NCI-H82 treated with DMSO at 0.1 percent for 48 hours (cell line): ENCODE measurements around the gene CHST9.
A peak's percentile ranks its signal among the peaks of the same experiment; 100 is the strongest.
"Not testable (repeated sequence)": the region's sequence is repeated elsewhere in the genome, so short reads cannot be mapped to it uniquely, and the experiment has no call there.

Source experiments
- DNase-seq: peaks from one replicate; lab custom pipeline; 2025; ENCODE audit not compliant: unreplicated experiment; lab: John Stamatoyannopoulos, UW

Gene CHST9

DNA sequence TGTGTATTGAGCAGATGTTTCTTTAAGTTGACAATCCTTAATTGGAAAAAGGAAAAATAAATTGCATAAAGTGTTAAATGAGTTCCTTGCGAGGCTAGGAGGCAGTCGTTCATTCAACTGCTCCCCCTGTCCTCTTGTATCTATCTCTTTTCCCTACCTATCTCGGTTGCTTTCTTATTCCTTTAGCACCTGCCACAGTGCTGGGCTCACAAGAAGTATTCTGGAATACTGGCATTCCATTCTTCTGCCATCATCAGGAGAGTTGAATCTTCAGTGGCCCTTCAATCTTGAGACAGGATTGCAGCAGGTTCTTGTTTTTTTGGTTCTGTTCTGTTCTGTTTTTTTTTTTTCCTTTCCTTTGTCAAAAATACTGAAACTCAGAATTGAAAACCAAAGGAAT is 176.5 kb downstream of the CHST9 start:
- no peak for DNase-seq

- DNase-seq, result no peak
Measured at GRCh38 chr18:27007880-27008279, 177.2 kb downstream of the CHST9 start.

DNA sequence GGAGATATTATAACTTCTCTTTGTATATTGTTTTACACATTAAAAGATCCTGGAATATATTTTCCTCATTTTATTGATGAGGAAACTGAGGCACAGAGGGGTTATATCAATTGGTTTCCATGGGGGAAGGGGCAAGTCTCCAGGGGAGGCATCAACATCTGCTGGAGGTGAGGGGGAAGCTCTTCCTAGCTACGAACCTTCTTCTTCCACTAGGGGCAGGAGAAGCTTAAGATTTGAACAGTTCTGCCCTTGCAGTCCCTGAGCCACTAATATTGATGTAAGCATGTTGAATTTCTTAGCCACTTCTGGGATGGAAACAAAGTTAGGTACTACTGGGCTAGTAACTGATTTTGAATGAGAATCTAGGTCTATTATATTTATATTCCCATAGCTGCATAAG is 179.5 kb downstream of the CHST9 start:
- DNase-seq, result peak; percentile 34

DNA sequence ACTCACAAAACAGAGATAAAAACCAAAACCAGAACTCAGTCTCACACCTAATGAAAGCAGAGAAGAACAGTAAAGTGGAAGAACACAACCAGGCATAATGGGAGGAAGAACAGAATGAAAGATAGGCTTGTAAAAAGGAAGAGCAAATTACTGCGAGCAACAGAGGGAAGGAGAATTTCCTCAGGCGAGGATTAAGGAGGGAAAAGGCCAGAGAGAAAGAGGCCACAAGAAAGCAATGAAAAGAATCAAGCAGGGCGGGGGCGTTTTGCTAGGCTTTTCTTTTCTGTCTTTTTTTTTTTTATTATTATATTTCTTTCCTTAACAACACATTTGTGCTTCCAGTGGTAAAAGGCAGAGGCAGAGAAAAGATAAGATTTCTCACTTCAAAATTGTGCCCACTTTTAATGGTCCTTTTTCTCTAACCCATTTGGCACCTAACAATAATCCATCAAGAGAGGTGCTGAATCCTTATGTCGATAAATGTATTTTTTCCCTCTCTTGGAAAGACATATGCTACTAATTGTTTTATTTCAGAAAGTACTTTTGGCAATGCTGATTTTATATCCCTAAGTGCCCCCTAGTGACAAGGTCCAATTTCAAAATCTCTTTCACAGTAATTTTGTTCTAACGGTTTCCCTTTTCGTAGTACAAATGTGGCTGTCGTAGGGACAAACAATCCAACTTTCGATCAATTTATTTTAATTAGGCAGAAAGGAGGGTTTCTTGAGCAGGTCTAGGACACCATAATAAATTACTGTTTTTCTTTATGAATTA is 180.9 kb downstream of the CHST9 start:
- no peak for DNase-seq

GRCh38 chr18:26999797-27000196 is 185.3 kb downstream of the CHST9 start:
- DNase-seq, result no peak

DNA sequence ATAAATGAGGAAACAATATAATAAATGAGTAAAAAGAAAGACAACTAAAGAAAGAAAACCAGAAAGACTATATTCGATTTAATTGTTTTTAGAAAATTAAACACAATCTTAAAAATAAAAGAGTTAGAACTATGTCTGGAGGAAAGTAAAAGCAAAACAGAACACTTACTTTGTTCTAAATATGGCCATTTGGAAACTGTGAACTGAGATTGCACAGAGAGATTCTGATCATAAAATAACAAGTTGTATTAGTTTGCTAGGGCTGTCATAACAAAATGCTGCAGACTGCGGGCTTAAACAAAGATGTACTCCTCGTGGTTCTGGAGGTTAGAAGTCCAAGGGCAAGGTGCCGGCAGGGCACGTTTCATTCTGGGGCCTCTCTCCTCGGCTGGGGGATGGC is 191.5 kb downstream of the CHST9 start:
- no peak for DNase-seq

GRCh38 chr18:26992926-26993325 is 192.2 kb downstream of the CHST9 start:
- no peak for DNase-seq

- no peak for DNase-seq
Measured at GRCh38 chr18:26989842-26990241, 195.3 kb downstream of the CHST9 start.

DNA sequence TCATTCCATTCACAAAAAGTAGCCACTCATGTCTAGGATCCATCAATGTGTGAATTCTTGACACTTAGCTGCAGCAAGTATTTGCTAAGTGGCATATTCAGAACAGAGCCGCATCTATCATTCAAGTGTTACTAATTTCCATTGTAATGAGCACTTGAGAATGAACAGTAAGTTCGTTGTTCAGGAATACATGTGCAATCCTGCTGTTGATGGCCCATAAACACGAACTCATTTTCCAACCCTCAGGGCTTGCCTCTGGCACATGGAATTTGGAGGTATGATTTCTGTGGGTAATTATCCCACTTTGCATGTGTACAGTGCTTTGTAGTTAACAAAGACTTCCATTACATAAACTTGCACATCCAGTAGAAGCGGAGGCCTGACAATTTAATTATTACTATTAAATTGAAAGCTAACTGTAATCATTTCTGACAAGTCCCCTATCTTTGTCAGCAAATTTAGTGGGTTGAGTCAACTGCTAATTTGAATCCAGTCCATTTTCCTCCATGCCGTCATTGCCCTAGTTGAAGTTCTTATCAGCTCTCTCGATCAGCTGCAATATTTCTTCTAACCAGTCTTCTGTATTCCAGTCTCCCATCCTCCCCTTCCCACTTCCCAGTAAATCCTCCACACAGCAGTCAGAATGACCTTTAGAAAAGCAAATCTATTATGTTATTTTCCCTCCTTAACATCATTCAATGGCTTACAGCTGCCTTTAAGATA is 203.6 kb downstream of the CHST9 start:
- no peak for DNase-seq

GRCh38 chr18:26978812-26979341 is 206.2 kb downstream of the CHST9 start:
- DNase-seq, result no peak

DNA sequence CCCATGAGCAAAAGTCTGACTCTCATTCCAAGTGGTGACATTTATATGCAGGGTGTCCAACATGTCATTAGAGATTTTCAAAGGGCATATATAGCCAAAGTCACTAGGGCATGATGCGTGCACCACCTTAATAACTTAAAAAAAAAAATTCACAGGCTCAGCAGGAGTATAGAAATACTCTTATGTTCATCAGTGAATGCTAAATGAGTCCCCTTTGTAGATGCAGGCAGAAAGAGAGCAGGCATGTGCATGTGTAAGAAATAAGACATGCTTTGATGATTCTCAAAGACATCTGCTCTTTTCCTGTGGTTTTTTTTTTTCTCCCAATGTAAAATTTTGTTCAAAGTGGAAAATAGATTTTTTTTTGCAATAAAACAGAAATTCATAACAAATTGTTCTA is 207.3 kb downstream of the CHST9 start:
- DNase-seq, result no peak

DNA sequence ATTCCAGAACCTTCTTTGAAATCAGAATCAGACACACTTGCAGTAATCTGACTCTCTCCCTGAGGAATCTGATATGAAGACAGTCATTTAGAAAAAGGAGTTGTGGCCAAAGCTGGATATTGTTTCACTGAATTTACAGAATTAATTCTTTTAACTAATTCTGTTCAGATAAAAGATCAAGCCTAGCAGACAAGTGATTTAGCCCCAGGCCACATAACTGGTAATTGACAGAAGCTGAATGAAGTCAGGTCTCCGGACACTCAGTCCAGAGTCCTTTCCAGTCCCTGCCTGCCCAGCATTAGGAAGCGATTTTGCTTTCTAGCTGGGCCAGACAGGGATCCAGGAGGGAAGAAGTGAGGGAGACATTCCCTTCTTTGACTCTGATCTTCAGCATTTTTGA is 208.9 kb downstream of the CHST9 start:
- no peak for DNase-seq

GRCh38 chr18:26972549-26972948 is 212.6 kb downstream of the CHST9 start:
- not testable (repeated sequence) for DNase-seq

- no peak for DNase-seq
Measured at GRCh38 chr18:26971409-26971808, 213.7 kb downstream of the CHST9 start.

DNA sequence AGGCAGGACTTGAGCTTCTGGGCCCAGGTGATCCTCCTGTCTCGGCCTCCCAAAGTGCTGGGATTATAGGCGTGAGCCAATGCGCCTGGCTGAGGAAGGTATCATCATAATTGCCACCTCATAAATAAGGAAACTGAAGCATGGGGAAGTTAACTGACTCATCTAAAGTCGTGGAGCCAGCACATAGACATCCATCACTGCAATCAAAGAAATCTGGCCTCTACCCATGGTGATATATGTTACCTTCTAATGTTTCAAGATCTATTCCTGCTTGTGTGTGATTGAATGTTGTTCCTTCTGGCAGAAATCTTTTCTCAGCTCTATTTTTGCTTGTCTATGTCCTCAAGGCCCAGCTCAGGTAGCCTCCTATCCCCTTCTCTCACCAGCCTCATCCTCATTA is 214.5 kb downstream of the CHST9 start:
- no peak for DNase-seq

DNA sequence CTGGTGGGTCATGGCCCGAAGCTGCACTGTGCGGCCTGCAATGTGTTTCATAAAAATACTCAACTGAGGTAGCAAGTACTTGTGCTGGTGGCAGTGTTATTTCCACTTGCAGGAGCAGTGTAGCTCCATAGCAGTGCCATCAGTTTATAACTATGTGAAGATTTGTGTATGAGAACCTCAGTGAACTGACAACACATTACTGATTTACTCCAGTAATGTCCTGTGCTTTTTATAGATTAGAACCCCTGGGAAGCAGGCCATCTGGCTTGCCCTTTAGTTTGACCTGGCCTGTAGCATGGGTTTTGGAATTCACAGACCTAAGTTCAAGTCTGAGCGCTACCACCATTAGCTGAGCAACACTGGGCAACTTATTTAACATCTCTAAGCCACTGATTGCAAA is 219.9 kb downstream of the CHST9 start:
- DNase-seq, result no peak

GRCh38 chr18:26963292-26963691 is 221.8 kb downstream of the CHST9 start:
- peak; percentile 19 for DNase-seq

DNA sequence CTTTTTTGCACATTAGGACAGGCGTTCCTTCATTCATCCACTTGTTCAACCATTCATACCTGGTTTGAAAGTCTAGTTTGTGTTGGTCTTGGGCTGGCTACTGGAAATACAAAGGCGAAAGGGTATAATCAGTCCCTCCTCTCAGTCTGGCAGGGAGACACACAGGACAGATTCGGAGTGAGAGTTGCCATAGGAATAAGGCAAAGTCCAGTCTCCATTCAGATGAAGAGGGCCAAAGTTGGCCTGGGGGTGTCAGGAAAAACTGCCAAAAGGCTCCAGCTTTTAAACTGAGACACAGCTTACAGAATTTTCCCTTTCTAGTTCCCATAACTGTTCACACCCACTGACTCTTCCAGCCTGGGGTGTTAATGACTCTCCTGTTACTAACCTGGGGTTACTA is 223.3 kb downstream of the CHST9 start:
- no peak for DNase-seq

- no peak for DNase-seq
Measured at GRCh38 chr18:26960911-26961310, 224.2 kb downstream of the CHST9 start.

- no peak for DNase-seq
Measured at GRCh38 chr18:26956863-26957262, 228.2 kb downstream of the CHST9 start.

GRCh38 chr18:26948703-26949102 is 236.4 kb downstream of the CHST9 start:
- DNase-seq, result no peak

- DNase-seq, result no peak
Measured at GRCh38 chr18:26943906-26944305, 241.2 kb downstream of the CHST9 start.
